Measurements from ENCODE around the gene CETP. TPM values are rescaled to one million over a fixed set of nuclear protein-coding genes. Genes with fewer than 3 reads are reported as not detected.

CETP gene
- total RNA-seq, 1 donor from 2014 or later = not detected

DNA sequence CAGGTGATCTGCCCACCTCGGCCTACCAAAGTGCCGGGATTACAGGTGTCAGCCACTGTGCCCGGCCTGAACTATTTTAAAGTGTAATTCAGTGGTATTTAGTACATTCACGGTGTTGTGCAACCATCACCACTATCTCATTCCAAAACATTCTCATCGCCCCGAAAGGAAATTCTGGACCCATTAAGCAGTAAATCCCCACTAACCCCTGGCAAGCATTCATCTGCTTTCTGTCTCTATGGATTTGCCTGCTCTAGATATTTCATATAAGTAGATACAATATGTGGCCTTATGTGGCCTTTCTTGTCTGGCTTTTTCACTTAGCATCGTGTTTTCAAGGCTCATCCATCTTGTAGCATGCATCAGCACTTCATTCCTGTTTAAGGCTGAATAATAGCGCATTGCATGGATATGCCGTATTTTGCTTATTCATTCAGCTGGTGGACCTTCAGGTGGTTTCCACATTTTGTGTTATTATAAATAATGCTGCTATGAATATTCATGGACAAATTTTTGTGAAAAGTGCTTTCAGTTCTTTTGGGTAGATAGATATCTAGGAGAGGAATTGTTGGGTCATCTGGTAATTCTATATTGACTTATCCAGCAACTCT lies 38.2 kb upstream of the CETP start:
- no peaks in the 10 kb centered on the region for H3K4me1 Mint-ChIP-seq (ENCODE audit: low read depth, unreplicated experiment)
- peaks cover 5% of the 10 kb centered on the region for H3K36me3 Mint-ChIP-seq (ENCODE audit: unreplicated experiment)
- H3K27ac Mint-ChIP-seq (ENCODE audit: unreplicated experiment) = no peak overlapping the region
- peaks cover 2% of the 10 kb centered on the region for H3K27me3 Mint-ChIP-seq (ENCODE audit: unreplicated experiment)
- H3K4me3 Mint-ChIP-seq (ENCODE audit: unreplicated experiment) = no peak overlapping the region
- DNase-seq = no peak
- no peaks in the 10 kb centered on the region for H3K9me3 Mint-ChIP-seq (ENCODE audit: unreplicated experiment)
- no peak for TF ChIP-seq CTCF (IDR thresholded peaks at IDR 0.05; ENCODE audit: partially characterized antibody, unreplicated experiment)

GRCh38 chr16:56927471-56927870 lies 34.3 kb upstream of the CETP start:
- H3K36me3 Mint-ChIP-seq (ENCODE audit: unreplicated experiment) = peaks cover 5% of the 10 kb centered on the region

DNA sequence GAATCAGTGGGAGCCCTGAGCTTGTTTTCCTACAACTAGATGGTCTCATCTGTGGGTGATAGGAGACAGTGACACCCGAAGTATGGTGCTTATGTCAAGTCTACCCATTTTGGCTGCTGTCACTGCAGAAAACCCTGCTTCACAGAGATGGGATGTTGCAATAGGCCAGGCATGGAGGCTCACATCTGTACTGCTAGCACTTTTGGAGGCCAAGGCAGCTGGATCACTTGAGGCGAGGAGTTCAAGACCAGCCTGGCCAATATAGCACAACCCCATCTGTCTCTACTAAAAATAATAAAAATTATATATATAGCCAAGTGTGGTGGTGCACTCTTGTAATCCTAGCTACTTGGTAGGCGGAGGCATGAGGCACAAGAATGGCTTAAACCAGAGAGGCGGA lies 32.1 kb upstream of the CETP start:
- Mint-ChIP-seq H3K27me3 (ENCODE audit: unreplicated experiment) (peaks cover 8% of the 10 kb centered on the region), H3K27ac (ENCODE audit: unreplicated experiment) (no peak overlapping the region), H3K4me3 (ENCODE audit: unreplicated experiment) (no peak overlapping the region), H3K36me3 (ENCODE audit: unreplicated experiment) (peaks cover 5% of the 10 kb centered on the region), H3K4me1 (ENCODE audit: low read depth, unreplicated experiment) (peaks cover 7% of the 10 kb centered on the region), H3K9me3 (ENCODE audit: unreplicated experiment) (peaks cover 11% of the 10 kb centered on the region)
- no peak for TF ChIP-seq CTCF (IDR thresholded peaks at IDR 0.05; ENCODE audit: partially characterized antibody, unreplicated experiment)
- no peak for DNase-seq

More at GRCh38 chr16:56927471-56927870, 34.3 kb upstream of the CETP start:
- peaks cover 6% of the 10 kb centered on the region for H3K27me3 Mint-ChIP-seq (ENCODE audit: unreplicated experiment)
- H3K27ac Mint-ChIP-seq (ENCODE audit: unreplicated experiment) = no peak overlapping the region
- H3K4me3 Mint-ChIP-seq (ENCODE audit: unreplicated experiment) = no peak overlapping the region
- H3K4me1 Mint-ChIP-seq (ENCODE audit: low read depth, unreplicated experiment) = peaks cover 7% of the 10 kb centered on the region
- peaks cover 5% of the 10 kb centered on the region for H3K9me3 Mint-ChIP-seq (ENCODE audit: unreplicated experiment)
- no peak for DNase-seq
- TF ChIP-seq CTCF (IDR thresholded peaks at IDR 0.05; ENCODE audit: partially characterized antibody, unreplicated experiment) = no peak

DNA sequence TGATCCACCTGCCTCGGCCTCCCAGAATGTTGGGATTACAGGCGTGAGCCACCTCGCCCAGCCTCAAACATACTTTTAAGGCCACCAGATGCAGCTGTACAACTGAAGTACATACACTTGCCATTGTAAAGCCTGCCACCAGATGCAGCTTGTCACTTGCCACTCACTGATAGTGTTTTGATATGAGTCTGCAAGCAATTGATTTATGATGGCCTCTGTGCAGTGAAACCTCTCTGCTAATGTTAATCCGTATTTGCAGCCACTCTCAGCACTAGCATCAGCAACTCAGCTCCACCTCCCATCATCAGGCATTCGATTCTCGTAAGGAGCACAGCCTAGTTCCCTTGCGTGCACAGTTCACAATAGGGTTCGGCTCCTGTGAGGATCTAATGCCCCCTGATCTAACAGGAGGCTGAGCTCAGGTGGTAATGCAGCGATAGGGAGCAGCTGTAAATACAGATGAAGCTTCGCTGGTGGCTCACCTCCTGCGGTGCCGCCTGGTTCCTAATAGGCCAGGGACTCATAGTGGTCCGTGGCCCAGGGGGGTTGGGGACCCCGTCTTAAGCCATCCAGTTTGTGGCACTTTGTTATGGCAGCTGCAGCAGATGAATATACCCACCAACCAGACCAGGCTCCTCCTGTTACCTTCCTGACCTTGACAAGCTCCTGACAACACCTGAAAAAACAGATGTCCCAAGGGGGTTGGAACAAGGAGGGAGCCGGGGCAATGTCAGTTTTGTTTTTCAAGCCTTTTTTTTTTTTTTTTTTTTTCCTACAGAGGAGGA lies 31.1 kb upstream of the CETP start:
- Mint-ChIP-seq H3K27me3 (ENCODE audit: unreplicated experiment) (peaks cover 8% of the 10 kb centered on the region), H3K27ac (ENCODE audit: unreplicated experiment) (peak overlapping the region; percentile 95), H3K36me3 (ENCODE audit: unreplicated experiment) (peaks cover 5% of the 10 kb centered on the region), H3K4me3 (ENCODE audit: unreplicated experiment) (no peak overlapping the region), H3K4me1 (ENCODE audit: low read depth, unreplicated experiment) (peaks cover 11% of the 10 kb centered on the region), H3K9me3 (ENCODE audit: unreplicated experiment) (peaks cover 11% of the 10 kb centered on the region)
- no peak for TF ChIP-seq CTCF (IDR thresholded peaks at IDR 0.05; ENCODE audit: partially characterized antibody, unreplicated experiment)
- peak; percentile 22 for DNase-seq
